MV-4-11 (cell line): ENCODE data around the gene USH2A.
"Not testable (repeated sequence)": the region's sequence is repeated elsewhere in the genome, so short reads cannot be mapped to it uniquely, and the experiment has no call there.

Experiments used
- DNase-seq: peaks from one replicate; lab custom pipeline; 2025; lab: John Stamatoyannopoulos, UW

The USH2A gene

DNA sequence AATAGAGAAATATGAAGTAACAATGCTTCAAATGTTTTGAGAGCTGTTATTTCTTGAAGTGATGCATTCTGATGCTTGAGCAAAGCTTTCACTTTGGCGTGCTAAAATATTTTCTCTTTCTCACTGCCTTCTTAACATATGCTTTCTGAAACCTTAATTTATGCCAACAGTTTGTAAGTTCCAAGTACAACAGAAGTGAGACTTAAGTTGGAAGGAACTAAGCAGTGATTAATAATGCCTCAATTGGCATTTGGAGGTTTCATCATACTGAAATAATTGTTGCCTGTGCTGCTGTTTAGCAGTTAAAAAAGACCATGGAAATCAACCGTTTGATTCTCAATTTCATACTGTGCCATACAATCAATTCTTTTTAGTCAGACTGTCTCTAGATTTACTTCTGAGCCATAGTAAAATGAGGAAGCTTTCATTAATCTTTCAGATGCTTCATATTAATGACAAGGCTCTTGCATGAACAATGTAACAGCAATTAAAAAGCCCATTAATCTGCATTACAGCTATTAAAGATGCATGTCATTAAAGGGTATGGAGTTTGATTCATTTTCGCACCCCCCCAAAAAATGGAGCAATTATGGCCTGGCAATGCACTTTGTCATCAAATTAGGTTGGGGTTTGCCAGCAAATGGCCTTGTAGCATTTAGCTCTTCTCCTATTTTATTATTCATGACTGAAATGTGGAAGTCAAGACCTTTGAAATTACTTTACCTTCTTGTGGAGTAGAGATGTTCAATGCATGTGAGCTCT is 375.3 kb downstream of the USH2A start:
- DNase-seq = no peak

DNA sequence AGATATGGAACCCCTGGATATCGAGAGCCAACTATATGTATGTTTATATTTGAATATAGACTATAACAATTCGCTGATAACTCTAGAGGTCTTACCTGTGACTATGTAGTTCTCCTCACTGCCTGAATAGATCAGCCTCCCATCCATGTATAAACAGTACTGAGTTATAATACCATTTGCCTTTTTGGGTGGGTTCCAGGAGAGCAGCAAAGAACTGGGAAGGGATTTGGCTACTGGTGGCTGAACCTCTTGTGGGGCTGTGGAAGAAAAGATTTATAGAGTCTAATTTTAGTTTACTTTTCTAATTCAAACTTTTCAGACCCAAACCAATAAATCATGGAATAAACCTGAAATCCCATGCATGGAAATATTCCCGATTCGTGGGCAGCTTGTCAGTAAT is 376.9 kb downstream of the USH2A start:
- no peak for DNase-seq

DNA sequence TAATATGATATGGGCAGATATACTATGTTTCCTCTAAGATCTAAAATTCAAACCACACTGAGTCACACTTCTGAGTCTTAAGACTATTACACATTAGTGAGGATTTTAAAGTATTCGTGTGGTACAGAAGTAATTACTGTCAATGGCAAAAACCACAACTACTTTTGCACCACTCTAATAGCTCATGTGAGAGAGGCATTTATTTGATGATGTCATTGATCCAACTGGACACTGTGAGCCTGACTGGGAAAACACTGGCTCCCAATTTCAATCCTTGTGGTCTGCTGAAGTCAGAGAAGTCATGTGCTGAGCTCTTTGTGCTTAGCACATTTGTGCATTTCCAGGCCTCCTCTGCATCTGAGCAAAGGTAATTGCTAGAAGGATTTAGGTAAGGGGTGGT is 377.8 kb downstream of the USH2A start:
- DNase-seq = no peak

DNA sequence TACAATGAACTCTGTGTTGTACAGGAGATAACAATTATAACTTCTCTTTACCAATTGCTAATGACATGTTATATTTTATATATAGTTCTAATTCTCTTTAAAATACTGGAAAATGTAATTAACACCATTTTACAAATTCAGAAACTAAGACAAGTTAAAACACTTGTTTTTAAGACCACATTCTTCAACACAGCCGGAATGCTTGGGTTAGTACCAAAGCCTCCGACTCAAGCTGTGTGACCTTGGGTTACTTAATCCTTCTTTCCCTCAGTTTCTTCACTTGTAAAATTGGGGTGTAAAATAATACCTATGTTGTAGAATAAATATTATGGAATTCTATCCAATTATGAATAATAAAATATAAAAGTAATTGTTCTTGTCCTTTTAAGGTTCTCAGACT is 378.7 kb downstream of the USH2A start:
- no peak for DNase-seq

DNA sequence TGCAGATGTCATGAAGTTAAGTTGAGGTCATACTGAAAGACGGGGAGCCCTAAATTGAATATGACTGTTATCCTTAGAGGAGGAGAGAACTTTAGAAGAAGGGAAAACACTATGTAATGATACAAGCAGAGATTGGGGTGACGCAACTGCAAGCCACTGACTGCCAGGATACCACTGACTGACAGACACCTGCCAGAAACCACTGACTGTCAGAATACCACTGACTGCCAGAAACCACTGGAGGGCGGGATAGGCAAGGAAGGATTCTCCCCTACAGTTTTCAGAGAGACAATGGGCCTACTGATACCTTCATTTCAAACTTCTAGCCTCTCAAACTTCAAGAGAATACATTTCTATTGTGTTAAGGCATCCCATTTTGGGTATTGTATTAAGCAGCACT is 388.7 kb downstream of the USH2A start:
- peak; percentile 45 for DNase-seq

DNA sequence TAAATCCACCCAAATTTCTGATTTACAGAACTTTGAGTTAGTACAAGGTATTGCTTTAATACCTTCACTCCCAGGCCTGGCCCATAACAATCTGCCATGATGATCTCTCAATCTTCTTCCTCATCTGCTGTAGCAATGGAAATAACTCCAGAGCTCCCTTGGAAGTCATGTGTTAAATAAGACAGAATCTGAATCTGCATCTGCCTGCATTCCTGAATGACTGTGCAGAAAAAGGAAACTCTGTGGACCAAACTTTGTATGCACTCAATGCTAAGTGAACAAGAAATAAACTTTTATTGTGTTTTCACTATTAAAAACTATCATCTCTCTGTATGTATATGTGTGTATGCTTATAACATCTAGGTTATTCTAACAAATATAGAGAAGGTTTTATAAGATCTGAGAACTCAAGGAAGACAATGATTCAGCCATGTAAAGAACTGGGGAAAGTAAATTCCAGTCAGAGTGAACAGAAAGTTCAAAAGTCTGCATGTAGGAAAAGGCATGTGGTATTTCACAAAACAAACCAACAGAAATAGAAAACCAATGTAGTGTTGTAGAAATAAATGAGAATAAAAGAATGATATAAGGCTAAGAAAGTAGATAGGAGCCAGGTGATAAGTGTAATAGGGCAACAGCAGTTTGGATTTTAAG is 390.2 kb downstream of the USH2A start:
- no peak for DNase-seq

DNA sequence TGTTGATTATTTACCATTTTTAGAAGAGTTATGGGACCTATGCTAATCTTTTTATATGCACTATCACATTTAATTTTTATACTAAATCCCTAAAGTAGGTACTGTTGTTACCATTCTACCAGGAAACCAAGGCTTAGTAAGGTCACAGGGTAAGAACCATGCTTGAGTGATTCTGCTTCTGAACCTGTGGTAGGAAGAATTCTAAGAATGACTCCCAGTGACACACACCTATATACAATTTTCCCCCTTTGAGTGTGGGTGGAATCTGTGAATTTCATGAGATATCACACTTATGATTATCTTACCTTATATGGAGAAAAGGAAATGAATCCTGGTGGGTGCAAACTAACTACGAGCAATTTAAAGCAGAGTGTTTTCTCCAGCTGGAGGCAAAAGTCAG is 391.0 kb downstream of the USH2A start:
- DNase-seq = no peak

DNA sequence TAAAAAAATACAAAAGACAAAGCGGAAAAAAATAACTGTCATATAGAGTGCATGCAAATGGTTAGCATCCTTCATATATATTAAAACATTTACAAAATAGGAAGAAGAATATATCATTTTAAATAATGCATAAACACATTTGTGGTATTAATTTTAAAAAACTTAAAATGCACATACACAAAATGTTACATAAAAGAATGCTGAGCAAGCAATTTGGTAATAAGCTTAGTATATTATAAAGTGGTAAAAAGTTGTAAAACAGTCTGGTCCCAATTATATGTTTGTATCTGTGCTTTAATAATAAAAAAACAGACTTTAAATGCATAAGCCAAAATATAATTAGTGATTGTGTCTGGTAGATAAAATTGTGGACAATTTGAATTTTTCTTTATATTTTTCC is 394.6 kb downstream of the USH2A start:
- no peak for DNase-seq

DNA sequence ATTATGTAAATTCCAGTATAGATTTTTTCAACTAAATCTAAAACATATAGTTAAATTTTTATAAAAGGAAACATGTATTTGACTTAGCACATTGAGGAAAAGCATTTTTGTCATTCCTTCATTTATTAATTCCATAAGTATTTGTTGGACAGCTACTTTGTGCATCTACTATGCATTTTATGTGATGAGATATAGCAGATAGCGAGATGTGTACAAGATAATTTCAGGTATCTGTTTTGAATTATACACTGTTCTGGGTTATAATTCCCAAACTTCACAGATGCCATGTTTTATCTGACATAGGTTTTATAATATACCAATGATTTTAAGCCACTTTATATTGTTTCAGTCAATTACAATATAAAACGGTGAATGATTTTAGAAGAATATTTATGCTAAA is 398.7 kb downstream of the USH2A start:
- DNase-seq = no peak

DNA sequence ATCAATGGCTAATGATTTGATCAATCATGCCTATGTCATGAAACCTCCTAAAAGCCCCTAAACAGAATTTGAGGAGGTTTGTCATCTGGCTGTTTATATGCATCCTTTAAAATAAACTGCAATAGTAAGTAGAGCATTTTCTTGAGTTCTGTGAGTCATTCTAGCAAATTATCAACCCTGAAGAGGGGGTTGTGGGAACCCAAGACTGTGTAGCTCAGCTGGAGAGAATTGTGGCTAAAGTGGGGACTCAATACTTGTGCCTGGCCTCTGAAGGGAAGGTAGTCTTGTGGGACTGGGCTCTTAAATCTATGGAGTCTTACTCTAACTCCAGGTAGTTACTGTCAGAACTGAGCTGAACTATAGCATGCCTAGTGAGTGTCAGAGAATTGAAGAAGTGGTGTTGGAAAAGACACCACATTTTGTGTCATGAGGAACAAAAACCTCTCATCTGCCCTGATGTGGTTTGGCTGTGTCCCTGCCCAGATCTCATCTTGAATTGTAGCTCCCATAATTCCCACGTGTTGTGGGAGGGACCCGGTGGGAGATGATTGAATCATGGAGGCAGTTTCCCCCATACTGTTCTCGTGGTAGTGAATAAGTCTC is 402.4 kb downstream of the USH2A start:
- DNase-seq = peak; percentile 85

DNA sequence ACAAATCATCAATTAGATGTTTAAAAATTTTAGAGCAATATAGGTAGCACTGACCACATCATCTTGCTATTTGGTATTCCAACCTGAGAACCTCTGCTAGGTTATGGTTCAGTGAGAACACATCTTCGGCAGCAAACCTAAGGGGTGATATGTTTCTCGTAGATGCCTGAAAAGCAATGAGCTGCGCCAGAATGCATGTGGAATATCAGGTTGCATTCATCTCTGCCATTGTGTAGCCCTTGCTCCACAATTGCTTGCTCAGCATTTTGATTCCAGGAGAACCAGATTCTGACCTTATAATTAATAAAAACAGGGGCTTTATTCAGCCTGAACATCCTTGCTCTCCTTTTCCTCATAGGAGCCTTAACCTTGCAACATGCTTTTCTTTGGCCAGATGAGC is 408.1 kb downstream of the USH2A start:
- DNase-seq = no peak

DNA sequence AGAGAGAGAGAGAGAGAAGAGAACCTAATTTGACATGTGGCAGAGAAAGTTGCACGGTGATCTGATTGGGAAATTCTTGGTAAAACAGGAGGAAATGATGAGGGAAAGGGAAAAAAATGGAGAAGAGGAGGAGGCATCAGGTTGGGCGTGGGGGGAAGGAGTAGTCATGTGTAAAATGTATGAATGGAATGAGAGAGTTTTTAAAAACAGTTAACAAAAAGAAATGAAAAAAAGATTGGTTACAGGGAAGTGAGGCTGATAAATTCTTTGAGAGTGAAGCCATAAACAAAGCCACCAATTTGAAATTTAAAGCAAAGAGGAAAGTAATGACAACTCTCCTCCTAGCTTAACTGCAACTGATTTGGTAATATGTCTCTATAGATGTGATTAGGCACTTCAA is 409.2 kb downstream of the USH2A start:
- DNase-seq = no peak

DNA sequence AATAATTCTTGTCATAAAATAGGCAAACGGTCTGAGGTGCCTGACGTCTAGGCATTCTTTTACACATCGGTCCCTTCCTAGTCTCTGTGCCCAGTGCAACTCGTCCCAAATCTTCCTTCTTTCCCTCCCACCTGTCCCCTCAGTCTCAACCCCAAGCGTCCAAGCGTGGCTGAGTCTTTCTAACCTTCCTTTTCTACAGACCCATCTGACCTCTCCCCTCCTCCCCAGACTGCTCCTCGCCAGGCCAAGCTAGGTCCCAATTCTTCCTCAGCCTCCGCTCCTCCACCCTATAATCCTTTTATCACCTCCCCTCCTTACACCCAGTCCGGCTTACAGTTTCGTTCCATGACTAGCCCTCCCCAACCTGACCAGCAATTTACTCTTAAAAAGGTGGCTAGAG is 413.8 kb downstream of the USH2A start:
- not testable (repeated sequence) for DNase-seq

DNA sequence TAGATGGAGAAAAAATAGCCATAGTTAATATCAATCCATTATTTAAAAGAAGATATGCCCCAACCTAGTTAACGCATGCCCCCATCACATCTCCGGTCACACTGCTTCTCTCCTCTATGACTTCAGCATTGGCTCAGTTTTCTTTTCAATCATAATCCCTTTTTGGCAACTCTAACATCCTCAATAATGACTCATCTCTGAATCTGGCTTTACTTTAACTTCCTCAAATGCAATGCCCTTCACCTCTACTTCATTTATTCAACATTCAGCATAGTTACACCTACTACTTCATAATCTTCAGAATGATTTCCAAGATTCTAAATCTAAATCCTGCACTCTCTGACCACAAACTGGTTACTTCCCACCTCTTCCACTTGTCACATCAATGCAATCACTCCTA is 417.3 kb downstream of the USH2A start:
- DNase-seq = peak; percentile 82

DNA sequence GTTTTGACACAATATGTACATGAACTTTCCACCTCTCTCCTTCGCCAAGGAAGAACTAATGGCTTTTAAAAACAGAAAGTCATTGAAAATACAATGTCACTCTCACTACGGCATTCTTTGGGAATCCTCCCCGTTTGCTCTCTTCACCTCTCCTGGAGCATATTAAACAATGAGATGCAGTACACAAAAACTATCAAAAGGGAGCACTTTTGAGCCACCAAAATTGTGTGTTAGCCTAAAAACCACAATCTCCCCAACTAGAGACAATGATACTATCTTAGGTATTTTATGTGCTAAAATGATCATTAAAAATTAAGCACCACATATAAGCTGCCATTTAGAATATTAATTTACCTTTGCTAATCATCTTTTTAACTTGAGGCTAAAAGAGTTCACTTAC is 430.6 kb downstream of the USH2A start:
- no peak for DNase-seq

DNA sequence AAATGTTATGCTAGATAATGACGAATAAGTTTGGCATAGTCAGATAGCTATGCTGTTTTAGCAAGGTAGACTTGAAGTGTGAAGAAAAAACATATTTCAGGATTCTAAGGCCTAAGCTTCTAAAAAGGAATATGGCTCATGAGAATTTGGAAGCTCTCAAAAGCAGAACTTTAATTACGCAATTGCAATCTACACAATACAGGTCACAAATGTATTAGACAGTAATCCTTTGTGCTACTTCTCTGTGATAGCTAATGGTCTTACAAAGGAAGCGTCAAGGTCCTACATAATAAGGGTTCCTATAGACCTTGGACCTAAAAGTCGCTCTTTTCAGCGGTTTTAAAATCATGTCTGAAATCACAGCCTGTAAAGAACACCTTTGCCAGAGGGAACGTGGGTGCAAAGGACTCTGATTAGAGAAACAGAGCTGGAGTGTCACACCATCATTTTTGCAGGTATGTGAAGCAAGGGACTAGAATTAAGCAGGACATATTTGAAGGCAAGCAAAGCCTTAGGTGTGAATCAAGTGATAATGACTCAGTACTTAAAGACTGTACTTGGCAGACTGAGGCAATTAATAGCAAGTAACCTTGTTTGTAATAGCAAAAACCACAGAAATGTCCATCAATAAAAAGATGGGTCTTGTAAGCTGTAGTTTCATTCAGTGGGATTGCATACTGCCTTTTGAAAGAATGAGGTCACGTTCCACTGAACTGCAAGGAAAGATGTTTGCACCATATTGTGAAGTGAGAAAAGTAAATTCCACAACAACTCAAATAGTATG is 436.0 kb downstream of the USH2A start:
- peak; percentile 14 for DNase-seq

DNA sequence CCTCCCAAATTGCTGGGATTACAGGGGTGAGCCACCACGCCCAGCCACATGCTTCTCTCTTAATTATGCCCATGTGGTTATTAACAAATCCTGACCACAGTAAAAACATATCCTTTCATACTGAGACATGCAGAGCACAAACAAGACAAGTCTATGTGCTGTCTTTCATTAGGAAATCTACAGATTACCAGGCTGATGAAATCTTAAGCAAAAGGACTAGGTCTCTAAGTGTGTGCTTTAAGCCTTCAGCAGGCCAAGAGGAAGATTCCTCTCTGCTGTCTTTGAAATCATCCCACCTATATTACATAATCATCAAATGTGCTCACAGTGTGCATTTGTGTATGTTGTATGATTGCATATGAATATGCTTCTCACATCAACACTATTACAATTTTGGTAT is 436.8 kb downstream of the USH2A start:
- DNase-seq = peak; percentile 24

DNA sequence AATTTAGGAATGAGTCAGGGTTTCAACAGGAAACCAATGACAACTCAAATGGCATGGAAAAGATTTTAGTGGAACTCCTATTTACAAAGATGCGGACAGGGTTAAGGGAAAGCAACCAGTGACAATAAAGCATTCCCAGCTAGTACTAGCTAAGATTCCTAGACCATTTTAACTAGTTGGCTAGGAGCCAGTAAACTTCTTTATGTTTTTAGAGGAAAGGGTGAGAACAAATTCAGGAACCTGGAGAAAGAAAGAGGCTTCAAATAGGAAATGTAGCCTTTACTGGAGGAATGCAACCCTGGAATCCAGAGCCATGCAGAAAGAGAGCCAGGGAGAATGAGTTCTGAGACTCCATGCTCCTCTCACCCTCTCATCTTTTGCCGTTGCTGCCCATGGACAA is 439.6 kb downstream of the USH2A start:
- DNase-seq = no peak

DNA sequence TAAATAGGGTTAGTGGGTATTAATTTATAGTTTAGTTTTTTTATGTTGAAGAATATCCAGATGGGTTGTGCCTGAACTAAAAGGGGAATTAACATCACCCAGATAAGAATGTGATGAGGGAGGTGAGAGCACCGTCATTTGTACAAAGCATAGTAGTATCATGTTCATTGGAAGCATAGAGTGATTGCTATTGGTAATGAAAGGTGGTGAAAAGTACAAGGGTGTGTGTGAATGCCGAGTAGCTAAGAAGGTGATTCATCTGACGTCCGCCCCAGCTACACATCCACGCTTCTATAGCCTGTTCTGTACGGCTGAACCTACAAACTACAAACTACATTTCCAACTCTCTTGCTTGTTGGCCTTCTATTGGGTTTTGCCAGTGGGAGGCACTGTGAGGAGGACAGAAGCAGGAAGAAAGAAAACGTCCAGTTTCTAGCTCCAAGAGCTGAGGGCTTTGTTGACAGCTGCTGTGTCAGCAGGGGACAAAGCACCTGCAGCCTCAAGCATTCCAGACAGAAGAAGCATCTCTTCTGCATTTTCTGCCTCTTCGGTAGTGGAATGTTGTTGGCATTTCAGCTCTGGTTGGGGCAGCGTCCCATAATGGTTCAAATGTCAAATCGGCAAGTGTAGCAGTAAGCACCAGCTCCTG is 451.3 kb downstream of the USH2A start:
- DNase-seq = no peak

DNA sequence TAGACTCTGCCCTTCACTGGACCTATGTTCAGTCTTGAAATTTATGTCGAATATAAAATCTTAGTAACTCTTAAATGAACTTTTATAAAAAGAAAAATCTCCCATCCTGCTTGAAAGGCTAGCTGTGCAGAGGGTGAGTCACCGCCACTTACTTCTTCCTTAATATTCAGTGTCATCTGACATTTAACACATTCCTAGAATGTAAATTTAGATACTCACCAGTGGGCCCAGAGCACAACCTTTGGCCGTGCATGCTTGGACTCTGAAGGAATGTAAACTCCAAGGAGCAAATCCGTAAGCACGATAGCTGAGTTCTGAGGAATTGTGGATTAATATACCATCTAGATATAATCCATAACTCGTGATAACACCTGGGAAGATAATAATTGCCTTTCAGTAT is 452.8 kb downstream of the USH2A start:
- no peak for DNase-seq

DNA sequence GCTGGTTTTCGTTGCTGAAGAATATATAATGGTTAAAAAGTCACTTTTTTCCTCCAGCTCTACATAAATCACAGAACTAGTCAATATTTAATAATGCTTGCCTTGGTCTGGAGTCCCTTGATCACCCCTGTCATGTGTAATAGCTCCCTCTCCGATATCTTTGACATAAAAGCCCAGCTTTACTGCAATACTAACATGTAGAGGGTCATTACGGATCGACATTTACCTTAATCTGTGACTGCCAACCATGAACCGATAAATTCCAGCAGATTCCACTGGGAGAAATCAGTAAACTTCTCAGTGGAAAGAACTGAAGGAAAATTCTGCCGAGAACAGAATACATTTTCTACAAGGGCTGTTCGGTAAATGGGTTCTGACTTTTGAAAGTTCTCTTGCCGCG is 459.6 kb downstream of the USH2A start:
- DNase-seq = no peak

DNA sequence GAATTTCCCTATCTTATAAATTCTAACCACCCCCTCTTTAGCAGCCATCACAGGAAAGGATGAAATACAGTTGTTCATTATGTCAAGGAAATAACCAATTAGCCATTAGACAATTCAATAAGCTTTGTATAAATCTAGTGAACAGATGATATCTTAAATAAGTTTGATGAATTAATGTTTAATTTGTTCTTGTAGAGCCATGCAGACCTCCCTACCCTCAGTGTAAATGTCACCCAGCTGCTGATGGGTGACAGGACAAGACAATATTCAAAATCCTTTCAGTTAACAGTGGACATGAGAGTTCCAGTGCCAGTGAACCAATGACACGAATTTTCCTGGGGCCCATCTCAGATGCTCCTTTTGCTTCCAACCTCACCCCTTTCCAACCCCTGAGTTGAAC is 460.2 kb downstream of the USH2A start:
- DNase-seq = no peak
